GM12864 (cell line): ENCODE results near the gene PARK7.

Source experiments
- DNase-seq: peaks from one replicate; pipeline ENCODE4 v3.0.0-alpha.2; 2011; ENCODE audit warnings: low read depth
- H3K4me3 ChIP-seq: 2 replicates; pipeline ENCODE4 v1.5.1; 2011; ENCODE audit warnings: mild to moderate bottlenecking, low read depth, low read length, control low read depth
- CTCF ChIP-seq: IDR thresholded peaks from 2 replicates; pipeline ENCODE4 v1.5.1; 2011; ENCODE audit warnings: low read depth, mild to moderate bottlenecking, moderate library complexity, low read length, control low read depth, inconsistent platforms; ENCODE audit errors: missing control alignments

The PARK7 gene

GRCh38 chr1:7985851-7986612 lies 24.5 kb downstream of the PARK7 start:
- H3K4me3 ChIP-seq = no peak overlapping the region
- DNase-seq = no peak

GRCh38 chr1:7987528-7987927 lies 26.0 kb downstream of the PARK7 start:
- no peak overlapping the region for H3K4me3 ChIP-seq
- TF ChIP-seq CTCF = no peak
- no peak for DNase-seq

More at GRCh38 chr1:7985851-7986612, 24.5 kb downstream of the PARK7 start:
- TF ChIP-seq CTCF = no peak

- no peak for DNase-seq
- H3K4me3 ChIP-seq = no peak overlapping the region
- TF ChIP-seq CTCF = no peak
Observed at GRCh38 chr1:7988576-7988975, 27.1 kb downstream of the PARK7 start.

GRCh38 chr1:7989762-7990428 lies 28.4 kb downstream of the PARK7 start:
- no peak overlapping the region for H3K4me3 ChIP-seq
- DNase-seq = no peak
- no peak for TF ChIP-seq CTCF

- no peak for TF ChIP-seq CTCF
- no peak overlapping the region for H3K4me3 ChIP-seq
- no peak for DNase-seq
Observed at GRCh38 chr1:7991504-7992440, 30.3 kb downstream of the PARK7 start.

- TF ChIP-seq CTCF = no peak
- H3K4me3 ChIP-seq = no peak overlapping the region
- no peak for DNase-seq
Observed at GRCh38 chr1:7992885-7993284, 31.4 kb downstream of the PARK7 start.
